ENCODE measurements around the gene GLRX3.

The GLRX3 gene

GRCh38 chr10:130213286-130214080 is 77.3 kb downstream of the GLRX3 start:
- H3K27me3 ChIP-seq (ENCODE audit: insufficient read depth, low read length) = no peaks in the 10 kb centered on the region
- H3K4me3 ChIP-seq (ENCODE audit: low read length) = no peak overlapping the region
- no peaks in the 10 kb centered on the region for H3K9me3 ChIP-seq (ENCODE audit: insufficient read depth, low read depth, low read length)
- no peak overlapping the region for H3K27ac ChIP-seq (ENCODE audit: low read depth, low read length)
- H3K4me1 ChIP-seq (ENCODE audit: insufficient read depth, low read length) = no peaks in the 10 kb centered on the region
- 93% methylated on average over 51 of the region's 51 CpGs for WGBS
- no peak overlapping the region for H3K9ac ChIP-seq (ENCODE audit: low read depth, low read length)
- no peaks in the 10 kb centered on the region for H3K36me3 ChIP-seq (ENCODE audit: insufficient read depth, low read length)

DNA sequence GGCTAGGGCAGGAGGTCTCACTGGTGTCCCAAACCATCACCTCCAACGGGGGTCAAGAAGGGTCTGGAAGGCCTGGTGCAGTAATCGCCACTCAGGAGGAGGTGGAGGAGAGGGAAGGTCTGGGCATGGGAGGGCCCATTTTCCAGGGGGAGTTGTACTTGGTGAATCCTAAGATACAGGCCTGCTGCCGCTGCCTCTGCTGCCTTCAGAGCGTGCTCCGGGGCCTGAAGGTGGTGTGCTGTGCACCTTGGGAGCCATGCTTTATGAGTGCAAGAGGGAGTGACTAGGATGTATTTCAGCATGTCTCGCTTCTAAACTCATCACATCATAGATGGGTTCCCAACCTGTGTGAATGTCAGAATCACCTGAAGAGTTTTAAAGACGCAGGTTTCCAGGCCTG is 78.2 kb downstream of the GLRX3 start:
- H3K27me3 ChIP-seq (ENCODE audit: insufficient read depth, low read length) = no peaks in the 10 kb centered on the region
- no peak overlapping the region for H3K27ac ChIP-seq (ENCODE audit: low read depth, low read length)
- H3K9me3 ChIP-seq (ENCODE audit: insufficient read depth, low read depth, low read length) = no peaks in the 10 kb centered on the region

DNA sequence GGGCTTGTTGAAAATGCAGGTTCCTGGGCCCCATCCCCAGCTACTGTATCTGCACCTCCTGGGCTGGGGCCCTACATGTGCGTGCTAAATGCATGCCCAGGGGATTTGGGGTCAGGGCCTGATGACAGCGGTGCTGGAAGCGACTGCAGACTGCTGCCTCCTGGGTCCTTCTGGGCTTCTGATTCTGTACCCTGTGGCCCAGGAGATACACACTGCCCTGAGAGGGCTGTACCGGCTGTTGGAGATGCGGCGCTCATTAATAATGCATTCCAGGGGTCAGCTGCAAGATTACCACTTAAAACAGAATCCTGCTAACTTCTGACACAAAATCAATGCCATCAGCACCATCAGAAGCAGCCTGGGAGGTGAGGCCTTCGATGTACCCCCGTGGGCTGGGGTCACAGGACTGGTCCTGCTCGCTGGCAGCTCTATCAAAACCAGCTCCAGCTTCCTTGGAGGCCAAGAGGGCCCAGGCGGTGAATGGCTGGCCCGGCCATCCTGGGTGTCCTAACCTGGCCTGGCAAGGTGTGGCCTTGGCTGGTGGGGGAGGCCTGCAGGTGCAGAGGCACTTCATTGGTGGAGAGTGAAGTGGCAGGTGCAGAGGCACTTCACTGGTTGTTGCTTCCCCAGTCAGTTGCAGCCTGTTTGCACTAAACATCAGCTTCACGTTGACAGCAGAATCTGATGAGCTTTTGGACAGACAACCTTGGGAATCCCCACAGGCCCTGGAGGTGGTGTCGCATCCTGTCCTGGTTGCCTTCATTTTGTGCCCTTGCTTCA is 79.2 kb downstream of the GLRX3 start:
- Histone ChIP-seq H3K9ac (ENCODE audit: low read depth, low read length) (no peak overlapping the region), H3K4me3 (ENCODE audit: low read length) (no peak overlapping the region), H3K27ac (ENCODE audit: low read depth, low read length) (no peak overlapping the region), H3K4me1 (ENCODE audit: insufficient read depth, low read length) (no peaks in the 10 kb centered on the region), H3K27me3 (ENCODE audit: insufficient read depth, low read length) (no peaks in the 10 kb centered on the region), H3K36me3 (ENCODE audit: insufficient read depth, low read length) (no peaks in the 10 kb centered on the region), H3K9me3 (ENCODE audit: insufficient read depth, low read depth, low read length) (no peaks in the 10 kb centered on the region)
- 87% methylated on average over 13 of the region's 13 CpGs for WGBS

More for the DNA sequence above, 78.2 kb downstream of the GLRX3 start:
- Histone ChIP-seq H3K4me1 (ENCODE audit: insufficient read depth, low read length) (no peaks in the 10 kb centered on the region), H3K4me3 (ENCODE audit: low read length) (no peak overlapping the region), H3K36me3 (ENCODE audit: insufficient read depth, low read length) (no peaks in the 10 kb centered on the region), H3K9ac (ENCODE audit: low read depth, low read length) (no peak overlapping the region)
- 92% methylated on average over 7 of the region's 7 CpGs for WGBS

GRCh38 chr10:130215931-130216231 is 79.7 kb downstream of the GLRX3 start:
- no peak overlapping the region for H3K4me3 ChIP-seq (ENCODE audit: low read length)
- no peaks in the 10 kb centered on the region for H3K9me3 ChIP-seq (ENCODE audit: insufficient read depth, low read depth, low read length)
- WGBS = 93% methylated on average over 8 of the region's 8 CpGs
- no peaks in the 10 kb centered on the region for H3K36me3 ChIP-seq (ENCODE audit: insufficient read depth, low read length)
- H3K4me1 ChIP-seq (ENCODE audit: insufficient read depth, low read length) = no peaks in the 10 kb centered on the region
- H3K27ac ChIP-seq (ENCODE audit: low read depth, low read length) = no peak overlapping the region
- H3K27me3 ChIP-seq (ENCODE audit: insufficient read depth, low read length) = no peaks in the 10 kb centered on the region
- H3K9ac ChIP-seq (ENCODE audit: low read depth, low read length) = no peak overlapping the region

GRCh38 chr10:130218181-130218641 is 82.0 kb downstream of the GLRX3 start:
- H3K27ac ChIP-seq (ENCODE audit: low read depth, low read length) = no peak overlapping the region
- no peak overlapping the region for H3K9ac ChIP-seq (ENCODE audit: low read depth, low read length)
- no peaks in the 10 kb centered on the region for H3K4me1 ChIP-seq (ENCODE audit: insufficient read depth, low read length)
- no peak overlapping the region for H3K4me3 ChIP-seq (ENCODE audit: low read length)
- no peaks in the 10 kb centered on the region for H3K36me3 ChIP-seq (ENCODE audit: insufficient read depth, low read length)
- no peaks in the 10 kb centered on the region for H3K9me3 ChIP-seq (ENCODE audit: insufficient read depth, low read depth, low read length)
- H3K27me3 ChIP-seq (ENCODE audit: insufficient read depth, low read length) = no peaks in the 10 kb centered on the region
- WGBS = 95% methylated on average over 12 of the region's 12 CpGs

DNA sequence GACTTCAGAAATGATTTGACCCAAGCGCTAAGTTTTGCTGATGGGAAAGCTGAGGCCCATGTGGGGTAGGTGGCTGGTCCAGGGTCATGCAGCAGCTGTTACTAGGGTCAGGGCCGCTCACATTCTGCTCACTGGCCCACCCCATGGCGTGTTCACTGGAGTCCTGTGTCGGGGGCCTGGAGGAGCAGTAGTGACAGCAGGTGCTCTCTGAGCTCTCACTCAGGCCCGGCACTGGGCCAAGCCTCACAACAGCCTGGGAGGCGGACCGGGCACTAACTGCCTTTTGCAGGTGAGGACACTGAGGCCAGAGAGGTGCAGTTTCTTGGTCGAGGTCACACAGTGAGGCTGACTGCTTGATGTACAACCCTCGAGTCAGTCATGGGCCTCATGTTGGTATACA is 82.7 kb downstream of the GLRX3 start:
- Histone ChIP-seq H3K9me3 (ENCODE audit: insufficient read depth, low read depth, low read length) (no peaks in the 10 kb centered on the region), H3K36me3 (ENCODE audit: insufficient read depth, low read length) (no peaks in the 10 kb centered on the region), H3K27ac (ENCODE audit: low read depth, low read length) (no peak overlapping the region), H3K9ac (ENCODE audit: low read depth, low read length) (no peak overlapping the region), H3K27me3 (ENCODE audit: insufficient read depth, low read length) (no peaks in the 10 kb centered on the region), H3K4me3 (ENCODE audit: low read length) (no peak overlapping the region), H3K4me1 (ENCODE audit: insufficient read depth, low read length) (no peaks in the 10 kb centered on the region)
- WGBS = 93% methylated on average over 9 of the region's 9 CpGs

DNA sequence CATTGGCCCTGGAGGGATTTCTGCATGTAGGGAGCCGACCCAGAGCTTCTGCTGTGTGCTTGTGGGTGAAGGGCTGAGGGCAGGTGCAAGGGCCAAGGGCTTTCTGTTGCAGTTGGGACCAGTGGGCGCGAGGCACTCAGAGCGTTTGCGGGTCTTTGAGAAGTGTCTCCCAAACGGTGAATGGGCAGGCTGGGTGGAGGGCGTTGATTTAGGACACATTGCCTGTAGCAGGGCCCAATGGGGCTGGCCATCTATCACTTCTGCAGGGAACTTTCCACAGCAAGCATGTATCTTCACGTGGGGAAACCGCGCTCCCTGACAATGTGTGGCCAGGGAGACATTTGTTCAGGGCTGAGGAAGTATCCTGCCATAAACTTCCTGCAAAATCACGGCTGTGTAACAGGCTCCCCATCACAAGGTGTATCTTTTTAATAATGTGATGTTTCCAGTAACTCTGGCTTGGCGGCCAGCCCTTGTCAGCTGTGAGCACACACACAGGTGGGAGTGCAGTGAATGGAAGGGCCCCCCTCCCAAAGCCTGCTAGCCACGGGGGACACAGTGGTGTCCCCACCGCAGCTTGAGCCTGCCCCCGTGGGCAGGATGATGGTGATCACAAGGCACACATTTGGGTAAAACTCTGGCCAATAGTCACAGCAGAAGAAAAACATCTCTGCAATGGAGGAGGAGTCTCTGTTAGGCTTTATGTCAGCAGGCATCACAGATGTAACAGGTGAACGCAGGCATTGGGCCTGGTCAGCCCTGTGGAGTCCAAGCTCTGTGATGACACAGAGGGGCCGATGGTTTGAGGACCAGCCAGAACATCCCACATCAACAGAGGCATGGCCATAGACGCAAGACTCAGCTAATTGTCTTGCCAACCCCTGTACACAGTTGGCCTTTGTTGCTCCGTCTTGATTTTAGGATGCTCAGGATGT is 84.3 kb downstream of the GLRX3 start:
- Histone ChIP-seq H3K9ac (ENCODE audit: low read depth, low read length) (no peak overlapping the region), H3K9me3 (ENCODE audit: insufficient read depth, low read depth, low read length) (no peaks in the 10 kb centered on the region), H3K27me3 (ENCODE audit: insufficient read depth, low read length) (no peaks in the 10 kb centered on the region), H3K4me1 (ENCODE audit: insufficient read depth, low read length) (no peaks in the 10 kb centered on the region), H3K4me3 (ENCODE audit: low read length) (no peak overlapping the region), H3K36me3 (ENCODE audit: insufficient read depth, low read length) (no peaks in the 10 kb centered on the region), H3K27ac (ENCODE audit: low read depth, low read length) (no peak overlapping the region)
- WGBS = 95% methylated on average over 19 of the region's 19 CpGs

- Histone ChIP-seq H3K27ac (ENCODE audit: low read depth, low read length) (no peak overlapping the region), H3K9ac (ENCODE audit: low read depth, low read length) (no peak overlapping the region), H3K4me3 (ENCODE audit: low read length) (no peak overlapping the region), H3K27me3 (ENCODE audit: insufficient read depth, low read length) (no peaks in the 10 kb centered on the region), H3K36me3 (ENCODE audit: insufficient read depth, low read length) (no peaks in the 10 kb centered on the region), H3K9me3 (ENCODE audit: insufficient read depth, low read depth, low read length) (no peaks in the 10 kb centered on the region), H3K4me1 (ENCODE audit: insufficient read depth, low read length) (no peaks in the 10 kb centered on the region)
- 86% methylated on average over 15 of the region's 15 CpGs for WGBS
These were observed 85.5 kb downstream of the GLRX3 start for GRCh38 chr10:130221456-130222375.

- H3K9me3 ChIP-seq (ENCODE audit: insufficient read depth, low read depth, low read length) = 0 out of 2 replicates have a peak, but pooled peaks cover 1% of the 10 kb centered on the region
- no peaks in the 10 kb centered on the region for H3K27me3 ChIP-seq (ENCODE audit: insufficient read depth, low read length)
- no peaks in the 10 kb centered on the region for H3K36me3 ChIP-seq (ENCODE audit: insufficient read depth, low read length)
- no peak overlapping the region for H3K4me3 ChIP-seq (ENCODE audit: low read length)
- WGBS = 93% methylated on average over 8 of the region's 8 CpGs
- H3K27ac ChIP-seq (ENCODE audit: low read depth, low read length) = no peak overlapping the region
- H3K9ac ChIP-seq (ENCODE audit: low read depth, low read length) = no peak overlapping the region
- H3K4me1 ChIP-seq (ENCODE audit: insufficient read depth, low read length) = no peaks in the 10 kb centered on the region
These were observed 86.2 kb downstream of the GLRX3 start for GRCh38 chr10:130222381-130222780.

- Histone ChIP-seq H3K4me1 (ENCODE audit: insufficient read depth, low read length) (no peaks in the 10 kb centered on the region), H3K9me3 (ENCODE audit: insufficient read depth, low read depth, low read length) (peaks cover 14% of the 10 kb centered on the region), H3K27ac (ENCODE audit: low read depth, low read length) (no peak overlapping the region), H3K27me3 (ENCODE audit: insufficient read depth, low read length) (no peaks in the 10 kb centered on the region), H3K9ac (ENCODE audit: low read depth, low read length) (no peak overlapping the region), H3K4me3 (ENCODE audit: low read length) (no peak overlapping the region), H3K36me3 (ENCODE audit: insufficient read depth, low read length) (no peaks in the 10 kb centered on the region)
- WGBS = 90% methylated on average over 4 of the region's 4 CpGs
These were observed 88.0 kb downstream of the GLRX3 start for GRCh38 chr10:130224228-130224627.

All from HUES64 (cell line).